IMR-90 (cell line): Measurements from ENCODE around the gene DACH1. TPM values are rescaled to one million over a fixed set of nuclear protein-coding genes. Genes with fewer than 3 reads are reported as not detected.

Source experiments
- ATAC-seq: fragments of 200-7000 bp; cut with Tn5 transposase; 2 replicates; pipeline ENCODE4 v1.9.1; 2020; ENCODE audit warnings: low read depth, mild to moderate bottlenecking, moderate library complexity
- BruUV-seq: library from RNA; stranded (reverse); fragments of 400-500 nt; replicated peaks from 2 replicates; lab custom pipeline; 2021; lab: Mats Ljungman, UMichigan
- CTCF ChIA-PET: fragments of 300-600 bp; formaldehyde crosslinking; extraction: SDS; loops from one replicate; lab custom pipeline; 2021; ENCODE audit warnings: antibody characterized with exemption; lab: Yijun Ruan, JAX
- POLR2A ChIA-PET: fragments of 300-600 bp; sonication (Branson Sonifier 250); formaldehyde crosslinking; loops from one replicate; lab custom pipeline; 2022; ENCODE audit warnings: antibody characterized with exemption; ENCODE audit not compliant: unreplicated experiment; lab: Charles Lee
- DNase-seq: peaks from one replicate; pipeline ENCODE4 v3.0.0; 2013
- H2AFZ ChIP-seq: replicated peaks from 2 replicates; pipeline ENCODE3; 2013; ENCODE audit warnings: low read length, mild to moderate bottlenecking; ENCODE audit not compliant: poor library complexity
- H2AK5ac ChIP-seq: 2 replicates; pipeline ENCODE4 v1.6.1; 2013; ENCODE audit warnings: low read depth, low read length, inconsistent platforms
- H2AK9ac ChIP-seq: replicated peaks from 2 replicates; pipeline ENCODE3; 2013; ENCODE audit warnings: mild to moderate bottlenecking, low read depth, low read length, moderate library complexity; ENCODE audit not compliant: poor library complexity
- H2BK120ac ChIP-seq: 2 replicates; pipeline ENCODE4 v1.6.1; 2013; ENCODE audit warnings: low read depth, low read length, inconsistent platforms
- H2BK15ac ChIP-seq: 3 replicates; pipeline ENCODE4 v1.6.1; 2013; ENCODE audit warnings: low read depth, low read length, inconsistent platforms
- H2BK20ac ChIP-seq: 2 replicates; pipeline ENCODE4 v1.6.1; 2013; ENCODE audit warnings: low read depth, mild to moderate bottlenecking, inconsistent platforms, low read length, moderate library complexity
- H2BK5ac ChIP-seq: 2 replicates; pipeline ENCODE4 v1.6.1; 2013; ENCODE audit warnings: mild to moderate bottlenecking, low read depth, low read length, inconsistent platforms; ENCODE audit not compliant: poor library complexity, severe bottlenecking
- H3K14ac ChIP-seq: replicated peaks from 2 replicates; pipeline ENCODE4 v1.6.1; 2013; ENCODE audit warnings: low read depth, low read length, inconsistent platforms
- H3K18ac ChIP-seq: 2 replicates; pipeline ENCODE4 v1.6.1; 2013; ENCODE audit warnings: low read depth, low read length, control low read depth
- H3K23ac ChIP-seq: 2 replicates; pipeline ENCODE4 v1.6.1; 2013; ENCODE audit warnings: low read depth, low read length, inconsistent platforms
- H3K27ac ChIP-seq: 2 replicates; pipeline ENCODE4 v1.5.1; 2013; ENCODE audit warnings: mild to moderate bottlenecking, control low read depth, low read length; ENCODE audit not compliant: insufficient read depth
- H3K27me3 ChIP-seq: 2 replicates; pipeline ENCODE4 v1.6.1; 2013; ENCODE audit warnings: low read length; ENCODE audit not compliant: control insufficient read depth, insufficient read depth
- H3K36me3 ChIP-seq: 2 replicates; pipeline ENCODE4 v1.6.1; 2013; ENCODE audit warnings: low read length, mixed read lengths; ENCODE audit not compliant: control insufficient read depth, insufficient read depth
- H3K4ac ChIP-seq: 2 replicates; pipeline ENCODE4 v1.6.1; 2013; ENCODE audit warnings: low read depth, low read length, inconsistent platforms
- H3K4me1 ChIP-seq: 2 replicates; pipeline ENCODE4 v1.6.1; 2013; ENCODE audit warnings: low read length, mixed read lengths; ENCODE audit not compliant: control insufficient read depth, insufficient read depth
- H3K4me2 ChIP-seq: 2 replicates; pipeline ENCODE4 v1.6.1; 2013; ENCODE audit warnings: low read depth, mild to moderate bottlenecking, control low read depth, low read length, moderate library complexity
- H3K4me3 ChIP-seq: 2 replicates; pipeline ENCODE4 v1.5.1; 2013; ENCODE audit warnings: low read depth, mild to moderate bottlenecking, control low read depth, low read length, moderate library complexity; ENCODE audit not compliant: insufficient read depth
- H3K56ac ChIP-seq: 2 replicates; pipeline ENCODE4 v1.6.1; 2013; ENCODE audit warnings: low read length, inconsistent platforms; ENCODE audit not compliant: insufficient read depth; ENCODE audit errors: extremely low read depth
- H3K79me1 ChIP-seq, 2 experiments: 2 replicates each; pipeline ENCODE4 v1.6.1; 2013; ENCODE audit warnings: low read length in 2 of 2, inconsistent platforms in 1 of 2, low read depth in 1 of 2
- H3K9ac ChIP-seq: 2 replicates; pipeline ENCODE4 v1.6.1; 2013; ENCODE audit warnings: low read depth, low read length, control low read depth
- H3K9me1 ChIP-seq: 2 replicates; pipeline ENCODE4 v1.6.1; 2013; ENCODE audit warnings: low read length, inconsistent platforms; ENCODE audit not compliant: insufficient read depth
- H3K9me3 ChIP-seq: 2 replicates; pipeline ENCODE4 v1.6.1; 2013; ENCODE audit warnings: low read length; ENCODE audit not compliant: control insufficient read depth, insufficient read depth
- H4K20me1 ChIP-seq: 2 replicates; pipeline ENCODE4 v1.6.1; 2013; ENCODE audit warnings: low read length, inconsistent platforms; ENCODE audit not compliant: insufficient read depth
- H4K5ac ChIP-seq: 2 replicates; pipeline ENCODE4 v1.6.1; 2013; ENCODE audit warnings: mild to moderate bottlenecking, low read depth, low read length, control low read depth
- H4K8ac ChIP-seq, 2 experiments: 2 replicates each; pipeline ENCODE4 v1.6.1; 2013; ENCODE audit warnings: low read depth in 2 of 2, low read length in 2 of 2, control low read depth in 1 of 2, inconsistent platforms in 1 of 2
- H4K91ac ChIP-seq: 2 replicates; pipeline ENCODE4 v1.6.1; 2013; ENCODE audit warnings: low read depth, low read length, inconsistent platforms; ENCODE audit not compliant: insufficient read depth
- CEBPB ChIP-seq: IDR thresholded peaks from 2 replicates; pipeline ENCODE4 v1.6.1; 2012; ENCODE audit warnings: low read depth, low read length, improper control_type of control experiment
- CHD1 ChIP-seq: IDR thresholded peaks from 2 replicates; pipeline ENCODE4 v1.6.1; 2012; ENCODE audit warnings: low read depth, low read length, improper control_type of control experiment
- RCOR1 ChIP-seq: IDR thresholded peaks from 2 replicates; pipeline ENCODE4 v1.6.1; 2012; ENCODE audit warnings: mild to moderate bottlenecking, low read length, improper control_type of control experiment; ENCODE audit not compliant: insufficient replicate concordance
- WGBS, 2 experiments: methylation state at CpG; one replicate each; pipeline versions ENCODE4 v1.1.5 to v1.1.7; 2013; ENCODE audit warnings: missing lambda C conversion rate in 2 of 2; ENCODE audit not compliant: insufficient read length in 1 of 2; ENCODE audit errors: extremely low coverage in 2 of 2; 5-methylcytosine and 5-hydroxymethylcytosine counted together
- dilution Hi-C: fragments of 300-500 bp; cut with HindIII; formaldehyde crosslinking; loops from one replicate; pipeline ENCODE4 v1.14.3; 2018; ENCODE audit warnings: low sequenced_read_pairs; ENCODE audit not compliant: unreplicated experiment
- in situ Hi-C: fragments of 300-500 bp; cut with MboI; formaldehyde crosslinking; loops from 3 replicates; pipeline ENCODE4 v1.14.3; 2019; ENCODE audit warnings: low sequenced_read_pairs, inconsistent platforms, mixed read lengths
- intact Hi-C: fragments of 100-400 bp; cut with micrococcal nuclease; formaldehyde crosslinking; loops from 2 replicates; pipeline ENCODE4 v1.10.0; 2022
- polyA plus RNA-seq, 3 experiments: library from polyadenylated mRNA; depleted of rRNA; stranded (reverse); fragments of >200 nt; gene quantifications; 2 replicates each; pipeline ENCODE4 v1.2.3, GENCODE V29; 2012; ENCODE audit warnings: low replicate concordance in 1 of 3
- total RNA-seq: library from RNA; depleted of rRNA; stranded (reverse); fragments of >200 nt; gene quantifications from 2 replicates; pipeline ENCODE4 v1.2.3, GENCODE V29; 2012

The DACH1 gene
- total and polyA plus RNA-seq, 2 of the 4 experiments (the other 2 are of a cell fraction): not detected

GRCh38 chr13:71801781-71802180 is 65.2 kb downstream of the DACH1 start:
- H3K4ac ChIP-seq: no peak overlapping the region

More at GRCh38 chr13:71801781-71802180, 65.2 kb downstream of the DACH1 start:
- no peak overlapping the region for H3K18ac ChIP-seq
- no peak overlapping the region for H2BK5ac ChIP-seq
- no peak overlapping the region for H3K4me3 ChIP-seq
- no peak for DNase-seq
- no peak for ATAC-seq
- no peak overlapping the region for H3K9ac ChIP-seq
- no peaks in the 10 kb centered on the region for H3K27me3 ChIP-seq
- no peaks in the 10 kb centered on the region for H3K36me3 ChIP-seq
- no peak overlapping the region for H3K4me2 ChIP-seq
- BruUV-seq: no TSS peak
- no peaks in the 10 kb centered on the region for H3K79me1 ChIP-seq
- ChIA-PET POLR2A (no interaction called here), CTCF (interaction anchor here (0.6 to 0.7 kb wide), 2 partner anchors 15 to 392 kb away, joined by 3 to 6 read pairs; no protein-coding TSS in a partner anchor)
- dilution Hi-C loops: no loop called here
- no peak overlapping the region for H4K91ac ChIP-seq
- H2BK20ac ChIP-seq: no peak overlapping the region
- no peak overlapping the region for H2AFZ ChIP-seq
- no peak overlapping the region for H2BK15ac ChIP-seq
- H2AK9ac ChIP-seq: no peak overlapping the region
- 40% methylated on average over 1 of the region's 2 CpGs; no CpG with 5 or more reads in 1 of the 2 experiments for WGBS, 2 experiments
- H3K23ac ChIP-seq: no peak overlapping the region
- intact Hi-C loops: no loop called here
- H3K9me1 ChIP-seq: no peaks in the 10 kb centered on the region
- no peak overlapping the region for H3K56ac ChIP-seq
- H3K9me3 ChIP-seq: no peaks in the 10 kb centered on the region
- H2BK120ac ChIP-seq: no peak overlapping the region
- no peak overlapping the region for H2AK5ac ChIP-seq
- H4K5ac ChIP-seq: no peak overlapping the region
- no peaks in the 10 kb centered on the region for H3K4me1 ChIP-seq
- H4K20me1 ChIP-seq: no peaks in the 10 kb centered on the region
- TF ChIP-seq CEBPB (no peak), CHD1 (no peak), RCOR1 (no peak)
- in situ Hi-C loops: no loop called here
- no peak overlapping the region for H3K14ac ChIP-seq
- no peak overlapping the region for H4K8ac ChIP-seq
- no peak overlapping the region for H3K27ac ChIP-seq
